Stimulated activated CD4-positive, alpha-beta T cell treated with anti-CD3 and anti-CD28 coated beads, Interleukin-4, amount 100 ng/mL, for 4 hours (primary cell): ENCODE data around the gene ISG20.

Experiments used
- DNase-seq, 2 experiments: peaks; one replicate each; pipeline ENCODE4 v3.0.0-alpha.2; 2020

ISG20 gene

DNA sequence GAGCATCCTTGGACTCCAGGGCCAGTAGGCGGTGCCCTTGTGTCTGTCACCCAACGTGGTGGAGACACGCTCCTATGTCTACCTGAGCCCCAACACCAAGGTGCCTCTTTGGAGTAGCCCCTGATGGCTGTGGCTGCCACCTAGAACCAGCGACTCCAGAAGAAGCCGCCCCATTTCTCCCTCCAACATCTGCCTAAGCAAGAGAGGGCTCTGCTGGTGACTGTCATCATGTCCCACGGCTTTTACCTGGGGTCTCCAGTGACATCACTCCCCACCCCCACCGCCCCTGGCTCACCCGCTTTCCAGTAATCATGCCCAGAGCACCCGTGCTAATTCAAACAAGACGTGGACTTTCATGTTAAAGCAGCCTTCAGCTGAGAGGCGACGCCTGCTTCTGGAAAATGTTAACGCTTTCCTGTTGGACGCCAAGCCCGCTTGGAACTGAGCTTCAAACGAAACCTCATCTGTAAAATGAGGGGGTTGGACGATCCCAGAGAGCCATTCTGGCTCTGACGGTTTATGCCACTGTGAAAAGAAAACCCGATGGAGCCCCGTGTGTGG, 57.0 kb downstream of the ISG20 start:
- no peak for DNase-seq

DNA sequence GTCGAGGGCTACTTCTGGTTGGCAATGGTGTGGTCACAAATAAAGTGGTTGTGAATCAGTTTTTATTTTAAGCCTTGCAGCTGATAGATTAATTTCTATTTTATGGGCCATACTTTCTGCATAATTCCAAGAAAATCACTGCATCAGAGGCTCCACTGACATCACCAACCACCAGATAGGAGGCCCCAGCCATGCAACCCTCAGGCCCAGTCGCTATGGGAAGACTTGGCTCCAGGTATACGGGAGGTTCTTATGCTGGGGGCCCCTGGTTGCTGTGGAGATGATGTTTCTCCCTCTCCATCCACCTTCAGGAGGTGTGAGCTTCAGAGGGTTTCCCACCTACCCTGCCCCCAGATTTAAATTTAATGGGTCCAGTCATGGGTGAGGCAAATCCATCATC, 57.4 kb downstream of the ISG20 start:
- no peak for DNase-seq

DNA sequence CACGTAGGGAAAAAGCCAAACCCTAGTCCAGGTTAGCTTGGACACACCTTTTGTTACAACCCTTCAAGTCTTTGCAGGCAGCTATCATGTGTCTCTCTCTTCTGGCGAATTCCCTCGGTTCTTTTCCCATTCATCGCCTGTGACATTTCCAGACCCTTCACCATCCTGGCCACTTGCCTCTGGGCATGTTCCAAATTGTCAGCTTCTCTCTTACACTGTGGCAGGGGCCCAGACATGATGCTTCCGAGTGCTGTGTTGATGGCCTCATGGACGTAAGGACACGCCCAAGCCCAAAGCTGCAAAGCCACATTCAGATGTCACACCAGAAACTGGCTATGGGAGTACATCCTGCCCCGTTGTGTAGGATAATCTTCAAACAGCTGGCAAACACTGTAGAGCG, 58.5 kb downstream of the ISG20 start:
- DNase-seq: no peak

DNA sequence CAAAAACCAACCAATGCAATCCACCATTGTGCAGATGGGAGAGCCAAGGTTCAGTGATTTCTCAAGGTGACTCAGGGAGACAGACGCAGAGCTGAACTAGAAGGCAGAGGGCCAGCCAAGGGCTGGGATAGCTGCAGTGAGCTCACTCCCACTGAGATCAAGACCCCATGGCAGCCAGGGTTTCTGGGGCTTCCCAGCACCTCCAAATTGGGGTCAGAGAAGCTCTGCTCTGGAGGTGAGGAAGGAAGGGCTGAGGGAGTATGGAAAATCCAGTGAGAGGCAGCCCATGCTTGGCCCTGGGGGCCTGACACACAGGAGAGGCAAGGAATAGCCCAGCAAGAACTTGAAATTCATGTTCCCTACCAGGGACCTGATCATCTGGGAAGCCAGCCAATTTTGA, 61.0 kb downstream of the ISG20 start:
- DNase-seq: no peak

DNA sequence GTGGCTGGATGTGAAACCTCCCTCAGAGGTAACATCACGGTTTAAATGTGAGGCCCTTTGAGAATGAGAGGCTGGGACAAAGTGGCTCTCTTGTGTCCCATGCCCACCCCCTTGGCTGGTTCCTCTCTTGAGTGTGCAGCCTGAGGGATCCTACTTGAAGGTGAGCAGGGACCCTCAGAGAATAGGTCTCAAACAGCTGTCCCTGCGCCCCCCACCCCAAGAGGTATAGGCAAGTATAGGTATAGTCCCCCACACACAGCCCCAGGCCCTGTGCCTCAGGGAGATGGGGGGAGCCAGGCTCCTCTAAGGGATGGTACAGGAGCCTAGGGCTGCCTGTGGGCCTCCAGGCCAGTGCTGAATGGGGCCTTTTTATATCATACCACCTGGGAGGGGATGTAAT, 61.9 kb downstream of the ISG20 start:
- no peak for DNase-seq

DNA sequence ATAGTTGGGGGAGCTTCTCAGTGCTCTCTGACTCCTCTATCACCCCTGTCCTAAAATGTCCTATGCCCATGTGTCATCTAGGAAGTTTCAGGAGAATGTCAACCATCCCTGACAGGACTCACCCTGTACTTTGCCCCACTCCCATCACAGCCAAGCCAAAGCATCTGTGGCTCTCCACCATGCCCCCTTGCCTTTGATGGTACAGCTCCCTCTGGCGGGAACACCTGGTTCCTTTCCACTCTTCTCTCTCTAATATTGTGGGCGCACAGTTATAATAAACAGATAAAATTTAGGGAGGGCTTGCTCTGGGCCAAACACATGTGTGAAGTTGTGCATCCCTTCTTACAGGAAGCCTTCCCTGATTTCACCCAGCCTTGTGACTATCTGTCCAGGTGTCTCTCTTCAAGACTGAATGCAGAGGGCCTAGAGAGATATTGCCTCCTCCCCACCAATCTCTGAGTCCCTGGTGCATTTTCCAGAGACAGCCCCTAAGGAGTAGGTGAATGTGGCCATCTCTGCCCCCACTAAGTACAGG, 62.8 kb downstream of the ISG20 start:
- peak in 1 of 2 experiments; percentile 6 for DNase-seq

DNA sequence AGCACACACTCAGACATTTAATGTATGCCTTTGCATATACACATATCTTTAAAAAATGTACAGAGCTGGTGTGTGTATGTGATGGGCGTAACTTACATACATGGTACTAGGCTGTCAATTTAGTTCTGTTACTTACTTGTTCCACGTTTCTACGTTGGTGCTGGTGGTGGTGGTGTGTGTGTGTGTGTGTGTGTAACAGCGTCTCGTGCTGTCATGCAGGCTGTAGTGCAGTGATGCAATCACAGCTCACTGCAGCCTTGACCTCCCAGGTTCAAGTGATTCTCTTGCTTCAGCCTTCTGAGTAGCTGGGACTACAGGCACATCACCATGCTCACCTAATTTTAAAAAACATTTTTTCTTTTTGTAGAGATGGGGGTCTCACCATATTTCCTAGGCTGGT, 64.2 kb downstream of the ISG20 start:
- no peak for DNase-seq

DNA sequence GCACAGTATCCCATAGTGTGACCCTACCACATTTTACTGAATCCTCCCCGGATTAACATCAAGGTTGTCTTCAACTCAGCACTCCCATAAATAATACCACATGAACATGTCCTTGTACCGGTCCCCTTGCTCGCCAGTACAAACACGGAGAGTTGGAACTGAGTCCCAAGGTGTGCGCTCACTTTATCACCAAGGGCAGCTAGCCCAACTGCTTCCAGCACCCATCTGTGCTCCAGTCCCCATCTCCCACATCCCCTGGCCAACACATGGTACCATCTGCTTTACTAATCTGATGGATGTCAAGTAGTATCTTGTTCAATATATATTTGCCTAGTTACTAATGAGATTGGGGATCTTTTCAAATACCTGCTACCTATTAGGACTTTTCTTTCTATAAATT, 64.7 kb downstream of the ISG20 start:
- no peak for DNase-seq

DNA sequence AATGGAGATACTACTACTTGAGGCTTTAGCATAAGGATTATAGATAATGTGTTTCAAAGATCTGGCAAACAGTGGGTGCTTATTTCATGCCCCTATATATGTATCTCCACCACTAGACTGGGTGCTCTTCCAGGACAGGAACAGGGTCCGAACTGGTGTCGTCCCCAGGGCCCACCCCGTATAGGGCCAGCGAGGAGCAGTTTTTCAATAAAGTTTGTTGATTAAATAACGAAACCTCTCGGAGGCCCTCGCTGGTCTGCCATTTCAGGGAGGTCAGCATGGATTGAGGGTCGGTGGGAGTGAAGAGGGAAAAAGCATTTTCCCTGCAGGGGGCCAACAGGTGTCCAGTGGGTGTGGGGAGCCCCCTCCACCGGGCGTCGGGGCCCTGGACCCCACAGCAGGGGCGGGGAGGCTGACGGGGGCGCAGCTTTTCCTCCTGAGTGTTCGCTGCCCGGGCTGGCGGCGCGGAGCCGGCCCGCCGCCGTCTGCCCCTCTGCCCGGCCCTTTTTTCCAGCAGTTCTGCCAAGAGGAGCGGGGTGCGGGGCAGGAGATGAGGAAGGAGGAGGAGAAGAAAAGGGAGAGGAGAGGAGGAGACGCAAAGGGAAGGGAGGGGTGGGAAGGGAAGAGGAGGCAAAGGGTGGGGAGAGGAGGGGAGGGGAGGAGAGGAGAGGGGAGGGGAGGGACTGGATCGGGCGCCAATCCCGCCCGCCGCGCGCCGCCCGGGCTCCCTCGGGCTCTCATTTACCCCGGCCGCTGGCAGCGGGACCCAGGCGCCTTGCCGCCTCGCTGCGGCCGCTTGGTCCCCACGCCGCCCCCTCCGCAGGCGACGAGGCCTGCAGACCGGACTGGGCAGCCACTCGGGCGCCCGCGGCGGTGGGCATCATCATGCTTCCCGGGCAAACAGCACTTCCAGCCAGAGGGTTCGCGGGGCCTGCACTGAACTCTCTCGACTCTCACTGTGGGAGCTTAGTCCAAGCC, 66.3 kb downstream of the ISG20 start:
- peak in 1 of 2 experiments; percentile 4 for DNase-seq

DNA sequence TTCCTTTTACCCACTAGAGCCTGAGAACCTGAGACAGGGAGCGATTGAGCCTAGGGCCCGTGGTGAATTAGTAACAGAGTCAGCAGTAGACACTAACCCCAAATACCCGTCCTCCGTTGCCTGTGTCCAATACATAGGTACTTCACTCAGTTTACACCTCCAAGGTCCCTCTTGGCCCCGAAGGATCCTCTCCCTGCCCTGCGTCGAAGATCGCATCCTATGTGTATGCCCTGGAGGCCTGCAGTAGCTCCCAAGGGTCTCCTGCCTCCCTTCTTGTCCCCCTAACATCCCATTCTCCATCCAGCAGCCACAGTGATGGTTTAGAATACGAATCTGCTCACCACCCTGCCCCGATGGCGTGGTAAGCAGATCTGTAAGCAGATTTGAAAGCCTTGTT, 67.0 kb downstream of the ISG20 start:
- DNase-seq: no peak
